ENCODE results near the gene ADAMTS14.
"Not testable (repeated sequence)": the region's sequence is repeated elsewhere in the genome, so short reads cannot be mapped to it uniquely, and the experiment has no call there.

ADAMTS14 gene

GRCh38 chr10:70672165-70673042 is at the start of gene ADAMTS14:
ADAMTS14 (plus strand) TSS chr10:70672506; CDS start chr10:70672803, 297 bp downstream.
- peak; percentile 84 for DNase-seq (ENCODE audit: low spot score)

GRCh38 chr10:70622541-70622940 is 49.8 kb upstream of the ADAMTS14 start:
- DNase-seq (ENCODE audit: low spot score) = no peak

GRCh38 chr10:70622981-70623844 is 49.1 kb upstream of the ADAMTS14 start:
- DNase-seq (ENCODE audit: low spot score) = no peak

GRCh38 chr10:70626056-70626455 is 46.2 kb upstream of the ADAMTS14 start:
- DNase-seq (ENCODE audit: low spot score) = no peak

GRCh38 chr10:70629338-70629737 is 43.0 kb upstream of the ADAMTS14 start:
- DNase-seq (ENCODE audit: low spot score) = no peak

GRCh38 chr10:70631735-70632134 is 40.6 kb upstream of the ADAMTS14 start:
- not testable (repeated sequence) for DNase-seq (ENCODE audit: low spot score)

- no peak for DNase-seq (ENCODE audit: low spot score)
Measured at GRCh38 chr10:70634011-70634410, 38.3 kb upstream of the ADAMTS14 start.

- DNase-seq (ENCODE audit: low spot score) = not testable (repeated sequence)
Measured at GRCh38 chr10:70634515-70634914, 37.8 kb upstream of the ADAMTS14 start.

- DNase-seq (ENCODE audit: low spot score) = not testable (repeated sequence)
Measured at GRCh38 chr10:70639640-70640383, 32.5 kb upstream of the ADAMTS14 start.

- not testable (repeated sequence) for DNase-seq (ENCODE audit: low spot score)
Measured at GRCh38 chr10:70643272-70643671, 29.0 kb upstream of the ADAMTS14 start.

GRCh38 chr10:70644959-70645358 is 27.3 kb upstream of the ADAMTS14 start:
- DNase-seq (ENCODE audit: low spot score) = not testable (repeated sequence)

GRCh38 chr10:70647086-70647485 is 25.2 kb upstream of the ADAMTS14 start:
- no peak for DNase-seq (ENCODE audit: low spot score)

GRCh38 chr10:70648427-70648826 is 23.9 kb upstream of the ADAMTS14 start:
- no peak for DNase-seq (ENCODE audit: low spot score)

GRCh38 chr10:70649526-70649925 is 22.8 kb upstream of the ADAMTS14 start:
- DNase-seq (ENCODE audit: low spot score) = no peak

- DNase-seq (ENCODE audit: low spot score) = no peak
Measured at GRCh38 chr10:70650104-70650503, 22.2 kb upstream of the ADAMTS14 start.

GRCh38 chr10:70650718-70651117 is 21.6 kb upstream of the ADAMTS14 start:
- DNase-seq (ENCODE audit: low spot score) = no peak

GRCh38 chr10:70651661-70652060 is 20.6 kb upstream of the ADAMTS14 start:
- DNase-seq (ENCODE audit: low spot score) = no peak

- peak; percentile 87 for DNase-seq (ENCODE audit: low spot score)
Measured at GRCh38 chr10:70652761-70653657, 19.3 kb upstream of the ADAMTS14 start.

- DNase-seq (ENCODE audit: low spot score) = no peak
Measured at GRCh38 chr10:70655316-70655715, 17.0 kb upstream of the ADAMTS14 start.

- no peak for DNase-seq (ENCODE audit: low spot score)
Measured at GRCh38 chr10:70656489-70656888, 15.8 kb upstream of the ADAMTS14 start.

GRCh38 chr10:70657041-70657440 is 15.3 kb upstream of the ADAMTS14 start:
- DNase-seq (ENCODE audit: low spot score) = no peak
